HepG2 (cell line): ENCODE data around the gene KHK. TPM values are rescaled to one million over a fixed set of nuclear protein-coding genes. Genes with fewer than 3 reads are reported as not detected.

Experiments
- BCL3 ChIP-seq: sonication (generic); formaldehyde crosslinking; IDR thresholded peaks from 2 replicates; pipeline ENCODE4 v1.5.1; 2020; ENCODE audit warnings: mild to moderate bottlenecking, missing genetic modification reagents, moderate library complexity
- EED ChIP-seq: sonication (generic); formaldehyde crosslinking; IDR thresholded peaks from 2 replicates; pipeline ENCODE4 v1.5.0; 2020; ENCODE audit warnings: mild to moderate bottlenecking, missing genetic modification reagents
- ELF3 ChIP-seq: IDR thresholded peaks from 2 replicates; pipeline ENCODE4 v1.6.1; 2016; ENCODE audit warnings: missing genetic modification reagents, missing compliant biosample characterization
- ETV6 ChIP-seq: sonication (generic); formaldehyde crosslinking; conservative IDR thresholded peaks from 2 replicates; pipeline ENCODE4 v1.4.0; 2020; ENCODE audit warnings: missing genetic modification reagents
- HNF1B ChIP-seq: sonication (generic); formaldehyde crosslinking; IDR thresholded peaks from 2 replicates; pipeline ENCODE4 v1.5.1; 2020; ENCODE audit warnings: mild to moderate bottlenecking, moderate library complexity, missing genetic modification reagents
- HNRNPUL1 ChIP-seq: fragments of 200-400 bp; formaldehyde crosslinking; IDR thresholded peaks from 2 replicates; pipeline ENCODE4 v1.6.1; 2017; ENCODE audit warnings: low read depth, mild to moderate bottlenecking, low read length, moderate library complexity
- JUND ChIP-seq: sonication (generic); formaldehyde crosslinking; IDR thresholded peaks from 2 replicates; pipeline ENCODE4 v1.8.0; 2022; ENCODE audit warnings: mild to moderate bottlenecking, missing genetic modification reagents
- KDM2A ChIP-seq: sonication (generic); formaldehyde crosslinking; IDR thresholded peaks from 2 replicates; pipeline ENCODE4 v1.4.0; 2020; ENCODE audit warnings: low read depth, missing genetic modification reagents, borderline replicate concordance
- KLF11 ChIP-seq: IDR thresholded peaks from 2 replicates; pipeline ENCODE4 v1.6.1; 2016; ENCODE audit warnings: missing compliant biosample characterization
- MAF1 ChIP-seq: sonication (generic); formaldehyde crosslinking; IDR thresholded peaks from 2 replicates; pipeline ENCODE4 v1.5.0; 2020; ENCODE audit warnings: missing genetic modification reagents, borderline replicate concordance
- MAX ChIP-seq: IDR thresholded peaks from 2 replicates; pipeline ENCODE4 v1.6.1; 2012; ENCODE audit warnings: inconsistent platforms
- MAZ ChIP-seq, 2 experiments: sonication (generic) in 1 of 2; formaldehyde crosslinking in 1 of 2; IDR thresholded peaks; 2 replicates each; pipeline versions ENCODE4 v1.5.0 to v1.6.1; 2012 to 2020; ENCODE audit warnings: low read depth in 2 of 2, mild to moderate bottlenecking in 2 of 2, borderline replicate concordance in 1 of 2, improper control_type of control experiment in 1 of 2, low read length in 1 of 2, missing genetic modification reagents in 1 of 2, moderate library complexity in 1 of 2
- MED8 ChIP-seq: sonication (generic); formaldehyde crosslinking; IDR thresholded peaks from 2 replicates; pipeline ENCODE4 v1.8.1; 2023; ENCODE audit warnings: mild to moderate bottlenecking, missing genetic modification reagents; ENCODE audit not compliant: insufficient replicate concordance
- NONO ChIP-seq, 2 experiments: fragments of 450-650 bp in 1 of 2; sonication (generic) in 1 of 2; formaldehyde crosslinking in 1 of 2; IDR thresholded peaks in 1 of 2; conservative IDR thresholded peaks in 1 of 2; 2 replicates each; pipeline versions ENCODE4 v1.6.1 to v1.8.0; 2017 to 2022; ENCODE audit warnings: mild to moderate bottlenecking in 1 of 2, missing genetic modification reagents in 1 of 2, moderate library complexity in 1 of 2
- PHF21A ChIP-seq: sonication (generic); formaldehyde crosslinking; IDR thresholded peaks from 2 replicates; pipeline ENCODE4 v1.5.0; 2020; ENCODE audit warnings: mild to moderate bottlenecking, missing genetic modification reagents
- SSRP1 ChIP-seq: IDR thresholded peaks from 2 replicates; pipeline ENCODE4 v1.6.1; 2016; ENCODE audit warnings: control low read depth
- TBX2 ChIP-seq: sonication (generic); formaldehyde crosslinking; IDR thresholded peaks from 2 replicates; pipeline ENCODE4 v1.5.0; 2020; ENCODE audit warnings: missing genetic modification reagents, mild to moderate bottlenecking, borderline replicate concordance
- ZFP36L2 ChIP-seq: sonication (generic); formaldehyde crosslinking; IDR thresholded peaks from 2 replicates; pipeline ENCODE4 v1.4.0; 2020; ENCODE audit warnings: missing genetic modification reagents
- ZNF350 ChIP-seq: sonication (generic); formaldehyde crosslinking; IDR thresholded peaks from 2 replicates; pipeline ENCODE4 v1.4.0; 2020; ENCODE audit warnings: mild to moderate bottlenecking, low read depth, missing genetic modification reagents, borderline replicate concordance
- ZNF501 ChIP-seq: sonication (generic); formaldehyde crosslinking; IDR thresholded peaks from 2 replicates; pipeline ENCODE4 v1.5.1; 2020; ENCODE audit warnings: mild to moderate bottlenecking, moderate library complexity, missing genetic modification reagents
- ZNF770 ChIP-seq: sonication (generic); formaldehyde crosslinking; IDR thresholded peaks from 2 replicates; pipeline ENCODE4 v1.5.0; 2020; ENCODE audit warnings: mild to moderate bottlenecking, missing genetic modification reagents
- ZNF841 ChIP-seq: sonication (generic); formaldehyde crosslinking; IDR thresholded peaks from 2 replicates; pipeline ENCODE4 v1.8.1; 2023; ENCODE audit warnings: missing genetic modification reagents, borderline replicate concordance
- ZSCAN20 ChIP-seq: sonication (generic); formaldehyde crosslinking; IDR thresholded peaks from 2 replicates; pipeline ENCODE4 v1.4.0; 2020; ENCODE audit warnings: missing genetic modification reagents, mild to moderate bottlenecking, borderline replicate concordance
- ZZZ3 ChIP-seq: sonication (generic); formaldehyde crosslinking; IDR thresholded peaks from 2 replicates; pipeline ENCODE4 v1.4.0; 2020; ENCODE audit warnings: missing genetic modification reagents, mild to moderate bottlenecking, borderline replicate concordance
- polyA plus RNA-seq, 8 experiments: library from polyadenylated mRNA; depleted of rRNA in 3 of 8; stranded (reverse) in 7 of 8; unstranded in 1 of 8; fragments of >200 nt; fragmentation: Illumina TruSeq in 4 of 8; extraction: Trizol in 4 of 8; gene quantifications; 2 replicates each; pipeline versions ENCODE4 v1.2.1 to v1.2.3, GENCODE V29; 2011 to 2016; ENCODE audit warnings: low read depth in 4 of 8, missing spikeins in 1 of 8, mixed read lengths in 1 of 8; ENCODE audit not compliant: insufficient read depth in 1 of 8
- total RNA-seq, 5 experiments: library from RNA; depleted of rRNA; stranded (reverse); fragments of >200 nt; fragmentation: Illumina TruSeq; extraction: Trizol; gene quantifications; 2 replicates each; pipeline ENCODE4 v1.2.3, GENCODE V29; 2016; ENCODE audit warnings: low read depth in 1 of 5

Gene KHK
- total and polyA plus RNA-seq, 2 of the 13 experiments (the other 11 are each of a cell fraction or from before 2014, with no cell fraction given), result 40.9 to 99.2 TPM

GRCh38 chr2:27127883-27128667 is 41.5 kb downstream of the KHK start (continued):
- TF ChIP-seq ZNF770 (CRISPR knock-in tag) (peak; percentile 76), ZNF350 (peak; percentile 25; the same call in 1 of the 2 replicates), HNF1B (CRISPR knock-in tag) (peak; percentile 9; the same call in 1 of the 2 replicates), BCL3 (CRISPR knock-in tag) (no peak), HNRNPUL1 (no peak), ZNF501 (CRISPR knock-in tag) (no peak), KDM2A (CRISPR knock-in tag) (peak; percentile 42), TBX2 (CRISPR knock-in tag) (peak; percentile 15; the same call in 1 of the 2 replicates), ETV6 (CRISPR knock-in tag) (no peak), MAF1 (no peak), MED8 (CRISPR knock-in tag) (no peak), ELF3 (CRISPR knock-in tag) (no peak), SSRP1 (CRISPR knock-in tag) (0 out of 2 replicates have a peak, but pooled peaks have one; percentile 58), ZFP36L2 (CRISPR knock-in tag) (no peak), NONO (IDR thresholded peaks at IDR 0.05) (no peak), NONO (CRISPR knock-in tag; conservative IDR thresholded peaks at IDR 0.05) (0 out of 2 replicates have a peak, but pooled peaks have one; percentile 1), EED (CRISPR knock-in tag) (peak; percentile 69; the same call in 1 of the 2 replicates), ZNF841 (CRISPR knock-in tag) (no peak), KLF11 (CRISPR knock-in tag) (no peak), PHF21A (CRISPR knock-in tag) (no peak), ZZZ3 (CRISPR knock-in tag) (0 out of 2 replicates have a peak, but pooled peaks have one; percentile 35), MAX (no peak), MAZ (IDR thresholded peaks at IDR 0.05; ENCODE audit: borderline replicate concordance, low read depth, low read length) (no peak), MAZ (CRISPR knock-in tag; IDR thresholded peaks at IDR 0.05; ENCODE audit: low read depth) (peak; percentile 34; the same call in 1 of the 2 replicates), JUND (CRISPR knock-in tag) (0 out of 2 replicates have a peak, but pooled peaks have one; percentile 27), ZSCAN20 (CRISPR knock-in tag) (no peak)
